H1 (cell line): ENCODE results near the gene TMEM238. TPM values are rescaled to one million over a fixed set of nuclear protein-coding genes. Genes with fewer than 3 reads are reported as not detected.

Source experiments
- CTCF ChIA-PET: fragments of 300-600 bp; sonication (Branson Sonifier 250); formaldehyde crosslinking; loops from one replicate; lab custom pipeline; 2021; ENCODE audit not compliant: partially characterized antibody; lab: Charles Lee
- POLR2A ChIA-PET: fragments of 300-600 bp; sonication (Branson Sonifier 250); formaldehyde crosslinking; loops from one replicate; lab custom pipeline; 2021; ENCODE audit warnings: inconsistent platforms; ENCODE audit not compliant: partially characterized antibody; lab: Charles Lee
- DNase-seq, 2 experiments: peaks; one replicate each; pipeline versions ENCODE4 v3.0.0 to v3.0.0-alpha.2; 2010 to 2022; ENCODE audit warnings: low spot score in 2 of 2, low read depth in 1 of 2, mixed read lengths in 1 of 2
- FAIRE-seq: peaks from 2 replicates; lab custom pipeline; 2011; peaks lifted over from hg19 to GRCh38; lab: Jason Lieb, UNC
- H2AFZ ChIP-seq: 2 replicates; pipeline ENCODE4 v1.8.1; 2012; ENCODE audit warnings: low read length, inconsistent platforms
- H2AK5ac ChIP-seq: 2 replicates; pipeline ENCODE4 v1.6.1; 2013; ENCODE audit warnings: low read depth, low read length
- H2BK120ac ChIP-seq: replicated peaks from 2 replicates; pipeline ENCODE3; 2013; ENCODE audit warnings: low read depth, low read length, inconsistent platforms
- H2BK12ac ChIP-seq: 2 replicates; pipeline ENCODE4 v1.6.1; 2013; ENCODE audit warnings: low read depth, low read length
- H2BK15ac ChIP-seq: 2 replicates; pipeline ENCODE4 v1.6.1; 2013; ENCODE audit warnings: low read length
- H2BK20ac ChIP-seq: 2 replicates; pipeline ENCODE4 v1.6.1; 2013; ENCODE audit warnings: low read length
- H2BK5ac ChIP-seq: 2 replicates; pipeline ENCODE4 v1.6.1; 2013; ENCODE audit warnings: low read depth, low read length
- H3K14ac ChIP-seq: 2 replicates; pipeline ENCODE4 v1.6.1; 2013; ENCODE audit warnings: inconsistent platforms; ENCODE audit not compliant: insufficient read length
- H3K18ac ChIP-seq: 2 replicates; pipeline ENCODE4 v1.6.1; 2013; ENCODE audit warnings: low read length; ENCODE audit errors: extremely low read depth
- H3K23ac ChIP-seq: 2 replicates; pipeline ENCODE4 v1.6.1; 2013; ENCODE audit warnings: inconsistent platforms; ENCODE audit not compliant: insufficient read length
- H3K23me2 ChIP-seq: 2 replicates; pipeline ENCODE4 v1.6.1; 2013; ENCODE audit warnings: low read depth, low read length
- H3K27ac ChIP-seq: 2 replicates; pipeline ENCODE4 v1.6.1; 2011; ENCODE audit warnings: low read depth, low read length, inconsistent platforms
- H3K27me3 ChIP-seq, 4 experiments: replicated peaks in 1 of 4; 1 replicate in 1 of 4; 2 replicates in 3 of 4; pipeline versions ENCODE4 v1.6.1 to v1.8.1; 2011 to 2013; ENCODE audit warnings: low read length in 3 of 4, mild to moderate bottlenecking in 3 of 4, inconsistent platforms in 2 of 4, mixed read lengths in 2 of 4, moderate library complexity in 1 of 4; ENCODE audit not compliant: control insufficient read depth in 3 of 4, insufficient read depth in 3 of 4; ENCODE audit errors: extremely low read depth in 1 of 4
- H3K36me3 ChIP-seq, 4 experiments: 2 replicates each; pipeline versions ENCODE4 v1.6.1 to v1.8.1; 2011 to 2013; ENCODE audit warnings: mild to moderate bottlenecking in 4 of 4, low read length in 3 of 4, moderate library complexity in 2 of 4, control low read depth in 1 of 4, inconsistent platforms in 1 of 4; ENCODE audit not compliant: insufficient read depth in 4 of 4, control insufficient read depth in 2 of 4
- H3K4ac ChIP-seq: replicated peaks from 2 replicates; pipeline ENCODE3; 2013; ENCODE audit warnings: low read length, low read depth, mixed read lengths, inconsistent platforms; ENCODE audit not compliant: insufficient read length
- H3K4me1 ChIP-seq, 4 experiments: replicated peaks in 1 of 4; 1 replicate in 1 of 4; 2 replicates in 3 of 4; pipeline versions ENCODE4 v1.6.1 to v1.8.1; 2011 to 2013; ENCODE audit warnings: low read length in 3 of 4, inconsistent platforms in 2 of 4, mixed read lengths in 1 of 4; ENCODE audit not compliant: insufficient read depth in 4 of 4, control insufficient read depth in 3 of 4
- H3K4me2 ChIP-seq, 2 experiments: 2 replicates each; pipeline versions ENCODE4 v1.6.1 to v1.8.1; 2011 to 2013; ENCODE audit warnings: low read depth in 2 of 2, low read length in 2 of 2, control low read depth in 1 of 2, inconsistent platforms in 1 of 2, mild to moderate bottlenecking in 1 of 2; ENCODE audit not compliant: insufficient read depth in 1 of 2
- H3K4me3 ChIP-seq, 4 experiments: fragments of 200-600, 300-600 bp in 1 of 4; sonication (generic), shearing (Covaris generic), sonication (Bioruptor Twin) in 1 of 4; 2 replicates each; pipeline versions ENCODE4 v1.5.1 to v1.8.1; 2011 to 2016; ENCODE audit warnings: low read length in 4 of 4, low read depth in 3 of 4, control low read depth in 2 of 4, inconsistent platforms in 2 of 4, mild to moderate bottlenecking in 2 of 4, mixed read lengths in 1 of 4, moderate library complexity in 1 of 4; ENCODE audit not compliant: insufficient read depth in 2 of 4; ENCODE audit errors: extremely low read depth in 1 of 4
- H3K56ac ChIP-seq: replicated peaks from 2 replicates; pipeline ENCODE3; 2013; ENCODE audit warnings: low read depth, mild to moderate bottlenecking, mixed read lengths, low read length, inconsistent platforms; ENCODE audit not compliant: insufficient read length
- H3K79me1 ChIP-seq: 2 replicates; pipeline ENCODE4 v1.6.1; 2013; ENCODE audit warnings: low read depth, low read length, control low read depth
- H3K79me2 ChIP-seq, 2 experiments: 2 replicates each; pipeline versions ENCODE4 v1.6.1 to v1.8.1; 2012 to 2013; ENCODE audit warnings: low read length in 2 of 2, mild to moderate bottlenecking in 2 of 2, inconsistent platforms in 1 of 2; ENCODE audit not compliant: insufficient read depth in 2 of 2, control insufficient read depth in 1 of 2
- H3K9ac ChIP-seq, 4 experiments: replicated peaks in 1 of 4; 1 replicate in 1 of 4; 2 replicates in 3 of 4; pipeline versions ENCODE4 v1.6.1 to v1.8.1; 2011 to 2013; ENCODE audit warnings: low read depth in 3 of 4, low read length in 3 of 4, control low read depth in 2 of 4, mild to moderate bottlenecking in 2 of 4, moderate library complexity in 2 of 4, inconsistent platforms in 1 of 4; ENCODE audit errors: extremely low read depth in 1 of 4
- H3K9me3 ChIP-seq, 2 experiments: 2 replicates each; pipeline versions ENCODE4 v1.6.1 to v1.8.1; 2012 to 2013; ENCODE audit warnings: mild to moderate bottlenecking in 2 of 2, moderate library complexity in 2 of 2, control low read depth in 1 of 2, inconsistent platforms in 1 of 2, low read depth in 1 of 2, low read length in 1 of 2, mixed read lengths in 1 of 2; ENCODE audit not compliant: insufficient read depth in 2 of 2
- H4K20me1 ChIP-seq, 2 experiments: replicated peaks in 1 of 2; 2 replicates each; pipeline versions ENCODE3 to v1.8.1; 2011 to 2013; ENCODE audit warnings: inconsistent platforms in 2 of 2, low read length in 2 of 2, mild to moderate bottlenecking in 1 of 2; ENCODE audit not compliant: insufficient read depth in 2 of 2, control insufficient read depth in 1 of 2
- H4K5ac ChIP-seq: 2 replicates; pipeline ENCODE4 v1.6.1; 2013; ENCODE audit warnings: low read length, low read depth, mixed read lengths, inconsistent platforms; ENCODE audit not compliant: insufficient read length
- H4K8ac ChIP-seq: 2 replicates; pipeline ENCODE4 v1.8.0; 2013; ENCODE audit warnings: mild to moderate bottlenecking, moderate library complexity, low read length, inconsistent platforms; ENCODE audit not compliant: insufficient read depth; ENCODE audit errors: extremely low read depth
- H4K91ac ChIP-seq: replicated peaks from 2 replicates; pipeline ENCODE3; 2013; ENCODE audit warnings: low read length, mixed read lengths, inconsistent platforms; ENCODE audit not compliant: insufficient read length
- WGBS, 2 experiments: shearing (Covaris generic) in 1 of 2; methylation state at CpG; one replicate each; pipeline versions ENCODE4 v1.1.6 to v1.1.7; 2013 to 2015; ENCODE audit warnings: low lambda C conversion rate in 2 of 2, mixed read lengths in 2 of 2, inconsistent platforms in 1 of 2, low coverage in 1 of 2, missing lambda C conversion rate in 1 of 2; ENCODE audit not compliant: insufficient replicate concordance in 2 of 2, insufficient coverage in 1 of 2, insufficient read length in 1 of 2; ENCODE audit errors: extremely low coverage in 1 of 2, missing lambda C conversion rate in 1 of 2; 5-methylcytosine and 5-hydroxymethylcytosine counted together
- polyA plus RNA-seq, 7 experiments: library from polyadenylated mRNA; depleted of rRNA in 3 of 7; stranded (reverse) in 5 of 7; unstranded in 2 of 7; fragments of >200 nt in 5 of 7; fragments of 200-250 nt in 2 of 7; gene quantifications; 1 replicate in 5 of 7; 2 replicates in 1 of 7; 4 replicates in 1 of 7; pipeline versions ENCODE4 v1.2.1 to v1.2.3, GENCODE V29; 2011 to 2013; ENCODE audit warnings: missing spikeins in 2 of 7, mixed read lengths in 2 of 7
- total RNA-seq: library from RNA; stranded (reverse); fragmentation: NEBNext Ultra II Directional; extraction: Animal tissue kit (Norgen Biotek cat#: 25700); gene quantifications from 2 replicates; pipeline ENCODE4 v1.2.1, GENCODE V29; 2021

TMEM238 gene
- total and polyA plus RNA-seq, 2 of the 8 experiments (the other 6 are each of a cell fraction or from before 2014, with no cell fraction given) = 0.53 to 3.8 TPM

DNA sequence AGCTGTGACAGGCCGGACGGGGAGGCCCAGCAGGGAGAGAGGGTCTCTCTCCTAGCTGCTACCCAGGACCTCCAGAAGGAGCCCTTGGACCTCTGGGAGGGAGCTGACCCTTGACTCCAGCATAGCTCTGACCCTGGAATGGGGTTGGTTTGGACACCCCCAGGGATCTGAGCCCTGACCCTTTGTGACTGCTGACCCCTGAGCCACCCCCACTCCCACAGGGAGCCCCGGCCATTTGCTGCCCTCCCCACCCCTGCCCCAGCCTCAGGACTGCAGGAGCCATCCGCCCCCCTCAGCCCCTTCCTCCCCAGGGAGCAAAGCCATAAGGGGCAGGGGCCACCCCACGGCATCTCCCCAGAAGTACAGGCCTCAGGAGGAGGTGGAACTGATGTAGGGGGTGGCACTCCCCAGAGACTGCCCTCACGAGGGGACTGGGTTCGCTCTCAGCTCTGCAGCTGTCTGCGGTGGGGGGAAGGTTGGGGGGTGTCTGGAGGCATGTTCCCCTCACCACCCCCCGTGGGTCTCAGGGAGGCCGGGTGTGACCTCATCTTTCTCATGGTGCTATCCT lies 36.6 kb downstream of the TMEM238 start:
- Histone ChIP-seq H3K23me2 (peaks cover 1% of the 10 kb centered on the region; the same call in 1 of the 2 replicates), H3K18ac (peak overlapping the region; percentile 10), H3K4me2 (peak overlapping the region in 1 of 2 experiments; percentile 66; a peak in 2 of 4 replicates), H4K20me1 (peaks cover 0 to 2% of the 10 kb centered on the region in 2 experiments), H3K4ac (peak overlapping the region; percentile 98), H4K8ac (peak overlapping the region; percentile 45; the same call in 1 of the 2 replicates), H2BK20ac (no peak overlapping the region), H4K91ac (peak overlapping the region; percentile 15), H2BK120ac (no peak overlapping the region), H3K79me2 (no peaks in the 10 kb centered on the region), H2BK5ac (peak overlapping the region; percentile 92; the same call in 1 of the 2 replicates), H3K4me1 (peaks cover 11 to 36% (median 24%) of the 10 kb centered on the region in 4 experiments), H3K9ac (no peak overlapping the region), H3K79me1 (no peaks in the 10 kb centered on the region), H3K23ac (no peak overlapping the region), H3K27ac (peak overlapping the region; percentile 76; the same call in 1 of the 2 replicates), H3K14ac (no peak overlapping the region), H2AK5ac (no peak overlapping the region), H3K4me3 (no peak overlapping the region), H2AFZ (no peak overlapping the region), H4K5ac (peak overlapping the region; percentile 29), H3K56ac (no peak overlapping the region), H3K27me3 (peaks cover 5 to 10% (median 8%) of the 10 kb centered on the region in 4 experiments; a peak in 6 of 7 replicates), H3K9me3 (no peaks in the 10 kb centered on the region), H2BK15ac (no peak overlapping the region; the same call in 1 of the 2 replicates), H3K36me3 (peaks cover 0 to 54% (median 15%) of the 10 kb centered on the region in 4 experiments; a peak in 4 of 8 replicates), H2BK12ac (0 out of 2 replicates have a peak overlapping the region, but pooled peaks have one; percentile 14)
- no peak for DNase-seq
- no peak for FAIRE-seq
- CTCF ChIA-PET = interaction anchor here (0.6 to 2.9 kb wide), 8 partner anchors 10 to 187 kb away, joined by 3 to 12 read pairs (median 4); partner anchors contain the start of gene TMEM238
- POLR2A ChIA-PET = interaction anchor here (0.9 to 7.9 kb wide), 16 partner anchors 9 to 60 kb away, joined by 3 to 58 read pairs (median 6); partner anchors contain the start of genes IL11, TMEM190, TMEM238 and UBE2S
- 85% methylated on average over 3 of the region's 10 CpGs; no CpG with 5 or more reads in 1 of the 2 experiments for WGBS, 2 experiments
